ENCODE results near the gene CPLX4.
A peak's percentile ranks its signal among the peaks of the same experiment; 100 is the strongest.

The CPLX4 gene

DNA sequence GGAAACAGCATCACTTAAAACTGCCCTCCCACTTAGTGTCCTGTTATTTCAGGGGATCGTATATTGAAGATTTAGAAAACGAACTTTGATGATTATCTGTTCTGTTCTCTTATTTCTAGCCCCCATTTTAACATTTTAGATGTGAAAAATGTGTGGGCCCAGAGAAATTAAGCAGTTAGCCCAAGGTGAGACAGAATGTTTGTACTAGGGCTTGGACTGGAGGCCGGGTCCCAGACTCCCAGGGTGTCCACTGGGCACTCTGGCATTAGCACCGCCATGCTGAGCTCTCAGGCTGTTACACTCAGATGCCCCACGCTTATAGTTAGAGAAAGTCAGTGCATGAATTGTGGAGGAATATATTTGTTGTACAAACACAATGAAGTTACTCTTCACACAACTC lies 39.7 kb downstream of the CPLX4 start:
- TF ChIP-seq, protein P1, sequence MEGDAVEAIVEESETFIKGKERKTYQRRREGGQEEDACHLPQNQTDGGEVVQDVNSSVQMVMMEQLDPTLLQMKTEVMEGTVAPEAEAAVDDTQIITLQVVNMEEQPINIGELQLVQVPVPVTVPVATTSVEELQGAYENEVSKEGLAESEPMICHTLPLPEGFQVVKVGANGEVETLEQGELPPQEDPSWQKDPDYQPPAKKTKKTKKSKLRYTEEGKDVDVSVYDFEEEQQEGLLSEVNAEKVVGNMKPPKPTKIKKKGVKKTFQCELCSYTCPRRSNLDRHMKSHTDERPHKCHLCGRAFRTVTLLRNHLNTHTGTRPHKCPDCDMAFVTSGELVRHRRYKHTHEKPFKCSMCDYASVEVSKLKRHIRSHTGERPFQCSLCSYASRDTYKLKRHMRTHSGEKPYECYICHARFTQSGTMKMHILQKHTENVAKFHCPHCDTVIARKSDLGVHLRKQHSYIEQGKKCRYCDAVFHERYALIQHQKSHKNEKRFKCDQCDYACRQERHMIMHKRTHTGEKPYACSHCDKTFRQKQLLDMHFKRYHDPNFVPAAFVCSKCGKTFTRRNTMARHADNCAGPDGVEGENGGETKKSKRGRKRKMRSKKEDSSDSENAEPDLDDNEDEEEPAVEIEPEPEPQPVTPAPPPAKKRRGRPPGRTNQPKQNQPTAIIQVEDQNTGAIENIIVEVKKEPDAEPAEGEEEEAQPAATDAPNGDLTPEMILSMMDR (IDR thresholded peaks at IDR 0.05) = no peak
- H3K27ac ChIP-seq = no peak overlapping the region
- no peak for DNase-seq (ENCODE audit: low spot score)

DNA sequence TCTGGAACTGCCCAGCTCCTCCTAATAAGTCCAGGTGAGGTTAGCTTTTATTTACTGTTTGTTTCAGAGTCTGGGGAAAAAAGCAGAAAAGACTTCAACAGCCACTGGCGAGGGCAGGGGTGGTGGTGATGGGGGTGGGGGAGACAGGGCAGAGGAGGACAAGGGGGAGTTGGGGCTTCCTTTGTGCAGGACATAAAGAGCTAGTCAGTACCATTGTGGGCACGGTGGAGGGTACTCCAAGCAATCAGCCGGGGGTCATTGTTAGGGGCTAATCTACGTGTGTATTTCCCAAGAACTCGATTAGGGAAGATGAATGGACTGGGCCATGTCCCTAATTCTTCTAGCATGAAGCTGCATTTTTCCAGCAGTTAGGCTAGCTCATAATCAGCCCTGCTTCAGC lies 42.4 kb downstream of the CPLX4 start:
- no peak for DNase-seq (ENCODE audit: low spot score)
- Histone ChIP-seq H3K27ac (no peak overlapping the region), H3K4me3 (no peak overlapping the region)
- TF ChIP-seq, protein P1 (IDR thresholded peaks at IDR 0.05) = no peak

More for the DNA sequence above, 39.7 kb downstream of the CPLX4 start:
- H3K4me3 ChIP-seq = no peak overlapping the region

GRCh38 chr18:59275406-59275949 lies 43.0 kb downstream of the CPLX4 start:
- Histone ChIP-seq H3K4me3 (no peak overlapping the region), H3K27ac (no peak overlapping the region)
- TF ChIP-seq, protein P1 (IDR thresholded peaks at IDR 0.05) = no peak
- DNase-seq (ENCODE audit: low spot score) = no peak

GRCh38 chr18:59274533-59274928 lies 43.9 kb downstream of the CPLX4 start:
- H3K4me3 ChIP-seq = no peak overlapping the region
- no peak for DNase-seq (ENCODE audit: low spot score)
- TF ChIP-seq, protein P1 (IDR thresholded peaks at IDR 0.05) = no peak
- H3K27ac ChIP-seq = no peak overlapping the region

- Histone ChIP-seq H3K4me3 (peak overlapping the region; percentile 62), H3K27ac (no peak overlapping the region)
- DNase-seq (ENCODE audit: low spot score) = no peak
- TF ChIP-seq, protein P1 (IDR thresholded peaks at IDR 0.05) = no peak
Observed at GRCh38 chr18:59273759-59274532, 44.5 kb downstream of the CPLX4 start.

- no peak for DNase-seq (ENCODE audit: low spot score)
- peak within 1 kb of the TSS; percentile 62 for H3K4me3 ChIP-seq
Observed at GRCh38 chr18:59272891-59273758, 45.3 kb downstream of the CPLX4 start, which contains the start of gene RAX. TSS of gene RAX (minus strand) at chr18:59273454. CDS start at chr18:59273206, 248 bp downstream.

More at GRCh38 chr18:59272891-59273758, 45.3 kb downstream of the CPLX4 start, which contains the start of gene RAX:
- TF ChIP-seq, protein P1 (IDR thresholded peaks at IDR 0.05) = no peak
- no peak within 1 kb of the TSS for H3K27ac ChIP-seq

Measured in coronary artery (tissue), 2 donors.